ENCODE measurements around the gene HIPK3. TPM values are rescaled to one million over a fixed set of nuclear protein-coding genes. Genes with fewer than 3 reads are reported as not detected.

Gene HIPK3
- total and polyA plus RNA-seq, 10 of the 15 experiments (the other 5 are each of a cell fraction or from before 2014, with no cell fraction given), result 3.4 to 26.5 (median 13.6) TPM

DNA sequence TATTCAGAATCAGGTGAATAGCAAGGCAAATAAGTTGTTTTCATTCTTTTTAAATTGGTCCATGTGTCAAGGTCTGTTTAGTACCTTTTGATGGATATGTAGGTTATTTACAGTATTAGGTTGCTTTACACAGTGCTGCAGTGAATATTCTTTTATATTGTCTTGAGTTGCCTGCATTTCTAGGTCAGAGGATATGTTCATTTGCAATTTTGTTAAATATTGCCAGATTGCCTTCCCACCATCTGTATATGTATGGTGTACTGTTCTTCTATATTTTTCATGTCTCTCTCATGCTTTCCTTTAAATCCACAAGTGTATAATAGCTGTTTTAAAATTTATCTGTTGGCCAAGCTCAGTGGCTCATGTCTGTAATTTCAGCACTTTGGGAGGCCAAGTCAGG, 24.6 kb downstream of the HIPK3 start:
- no peaks in the 10 kb centered on the region for H3K4me1 ChIP-seq (ENCODE audit: control insufficient read depth, insufficient read depth, low read length)
- intact Hi-C loops (cut with micrococcal nuclease; ENCODE audit: unreplicated experiment), result no loop called here
- DNase-seq (ENCODE audit: low read depth, low spot score) (no peak), ATAC-seq (no peak), FAIRE-seq (no peak)
- peaks cover 3% of the 10 kb centered on the region; the same call in 2 of the 3 replicates for H3K9me3 ChIP-seq (replicated peaks; ENCODE audit: control insufficient read depth, insufficient read depth, low read length)
- ChIA-PET CTCF (interaction anchor here (1.0 to 1.1 kb wide), 2 partner anchors 15 to 23 kb away, joined by 3 read pairs; no protein-coding TSS in a partner anchor), POLR2A (interaction anchor here (0.6 to 0.8 kb wide), 2 partner anchors 9 to 60 kb away, joined by 3 to 5 read pairs; no protein-coding TSS in a partner anchor), SMC1A (ENCODE audit: uncharacterized antibody, unreplicated experiment) (interaction anchor here (0.9 kb wide), 1 partner anchor 120 kb away, joined by 3 read pairs; the partner anchor contains the start of gene CSTF3), RAD21 (ENCODE audit: unreplicated experiment) (no interaction called here)
- peaks cover 32% of the 10 kb centered on the region for H3K79me2 ChIP-seq (ENCODE audit: control insufficient read depth, insufficient read depth, low read length)
- H3K4me2 ChIP-seq (ENCODE audit: control insufficient read depth, insufficient read depth), result no peak overlapping the region
- in situ Hi-C loops (cut with MboI), result no loop called here
- no TSS peak for BruUV-seq (replicated peaks)
- H4K20me1 ChIP-seq (ENCODE audit: control insufficient read depth, insufficient read depth), result no peaks in the 10 kb centered on the region
- no peak overlapping the region for H2AFZ ChIP-seq (ENCODE audit: control insufficient read depth, low read depth, low read length)
- H3K27ac ChIP-seq (ENCODE audit: control insufficient read depth, insufficient read depth), result no peak overlapping the region
- no peaks in the 10 kb centered on the region for H3K27me3 ChIP-seq (replicated peaks in 1 of 2; ENCODE audit: control insufficient read depth in 2 of 2, insufficient read depth in 2 of 2, low read length in 1 of 2)
- no peak overlapping the region for H3K9ac ChIP-seq (ENCODE audit: control insufficient read depth, insufficient read depth, low read length)
- H3K36me3 ChIP-seq (ENCODE audit: control insufficient read depth in 2 of 2, insufficient read depth in 2 of 2, low read length in 1 of 2), result no peaks in the 10 kb centered on the region
- no peak overlapping the region for H3K4me3 ChIP-seq
- TF ChIP-seq KAT2A (conservative IDR thresholded peaks at IDR 0.05; ENCODE audit: control insufficient read depth, low read depth, low read length) (no peak), BCL11A (IDR thresholded peaks at IDR 0.05; ENCODE audit: low read depth, low read length) (no peak), MLLT1 (IDR thresholded peaks at IDR 0.05) (no peak), CEBPB (IDR thresholded peaks at IDR 0.05; ENCODE audit: borderline replicate concordance in 1 of 2, low read depth in 2 of 2, low read length in 2 of 2) (no peak), CREB1 (IDR thresholded peaks at IDR 0.05; ENCODE audit: low read depth) (no peak), NR2C2 (IDR thresholded peaks at IDR 0.05; ENCODE audit: borderline replicate concordance, control insufficient read depth, insufficient read length, low read depth) (no peak), NFYA (IDR thresholded peaks at IDR 0.05; ENCODE audit: borderline replicate concordance, low read depth, low read length) (no peak), TBL1XR1 (IDR thresholded peaks at IDR 0.05; ENCODE audit: low read depth, low read length) (no peak)
- TF ChIP-seq, protein P1, sequence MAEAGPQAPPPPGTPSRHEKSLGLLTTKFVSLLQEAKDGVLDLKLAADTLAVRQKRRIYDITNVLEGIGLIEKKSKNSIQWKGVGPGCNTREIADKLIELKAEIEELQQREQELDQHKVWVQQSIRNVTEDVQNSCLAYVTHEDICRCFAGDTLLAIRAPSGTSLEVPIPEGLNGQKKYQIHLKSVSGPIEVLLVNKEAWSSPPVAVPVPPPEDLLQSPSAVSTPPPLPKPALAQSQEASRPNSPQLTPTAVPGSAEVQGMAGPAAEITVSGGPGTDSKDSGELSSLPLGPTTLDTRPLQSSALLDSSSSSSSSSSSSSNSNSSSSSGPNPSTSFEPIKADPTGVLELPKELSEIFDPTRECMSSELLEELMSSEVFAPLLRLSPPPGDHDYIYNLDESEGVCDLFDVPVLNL (IDR thresholded peaks at IDR 0.05; ENCODE audit: low read depth, low read length), result no peak
- TF ChIP-seq, protein P2, sequence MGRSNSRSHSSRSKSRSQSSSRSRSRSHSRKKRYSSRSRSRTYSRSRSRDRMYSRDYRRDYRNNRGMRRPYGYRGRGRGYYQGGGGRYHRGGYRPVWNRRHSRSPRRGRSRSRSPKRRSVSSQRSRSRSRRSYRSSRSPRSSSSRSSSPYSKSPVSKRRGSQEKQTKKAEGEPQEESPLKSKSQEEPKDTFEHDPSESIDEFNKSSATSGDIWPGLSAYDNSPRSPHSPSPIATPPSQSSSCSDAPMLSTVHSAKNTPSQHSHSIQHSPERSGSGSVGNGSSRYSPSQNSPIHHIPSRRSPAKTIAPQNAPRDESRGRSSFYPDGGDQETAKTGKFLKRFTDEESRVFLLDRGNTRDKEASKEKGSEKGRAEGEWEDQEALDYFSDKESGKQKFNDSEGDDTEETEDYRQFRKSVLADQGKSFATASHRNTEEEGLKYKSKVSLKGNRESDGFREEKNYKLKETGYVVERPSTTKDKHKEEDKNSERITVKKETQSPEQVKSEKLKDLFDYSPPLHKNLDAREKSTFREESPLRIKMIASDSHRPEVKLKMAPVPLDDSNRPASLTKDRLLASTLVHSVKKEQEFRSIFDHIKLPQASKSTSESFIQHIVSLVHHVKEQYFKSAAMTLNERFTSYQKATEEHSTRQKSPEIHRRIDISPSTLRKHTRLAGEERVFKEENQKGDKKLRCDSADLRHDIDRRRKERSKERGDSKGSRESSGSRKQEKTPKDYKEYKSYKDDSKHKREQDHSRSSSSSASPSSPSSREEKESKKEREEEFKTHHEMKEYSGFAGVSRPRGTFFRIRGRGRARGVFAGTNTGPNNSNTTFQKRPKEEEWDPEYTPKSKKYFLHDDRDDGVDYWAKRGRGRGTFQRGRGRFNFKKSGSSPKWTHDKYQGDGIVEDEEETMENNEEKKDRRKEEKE (IDR thresholded peaks at IDR 0.05), result no peak
